Breast epithelium (tissue), 4 donors: ENCODE results near the gene CLDND1. TPM values are rescaled to one million over a fixed set of nuclear protein-coding genes. Genes with fewer than 3 reads are reported as not detected.

Experiments
- DNase-seq, 2 donors: peaks; one replicate each; pipeline ENCODE4 v3.0.0-alpha.2; 2019; ENCODE audit warnings: low spot score in 2 of 2
- H3K27ac ChIP-seq, 2 donors: fragments of 200-600 bp; sonication (generic) in 1 of 2; one replicate each; pipeline ENCODE4 v1.5.1; 2016 to 2019; ENCODE audit warnings: mild to moderate bottlenecking in 1 of 2
- H3K27me3 ChIP-seq, 2 donors: fragments of 200-600 bp; sonication (generic) in 1 of 2; one replicate each; pipeline versions ENCODE4 v1.5.1 to v1.6.0; 2017 to 2019; ENCODE audit warnings: control low read depth in 1 of 2, mild to moderate bottlenecking in 1 of 2
- H3K36me3 ChIP-seq: fragments of 200-600 bp; one replicate; pipeline ENCODE4 v1.5.1; 2019
- H3K4me1 ChIP-seq, 2 donors: fragments of 200-600 bp; sonication (generic); one replicate each; pipeline ENCODE4 v1.5.1; 2016 to 2019; ENCODE audit warnings: control low read depth in 1 of 2
- H3K4me3 ChIP-seq, 3 donors: fragments of 200-600 bp; sonication (generic); 1 replicate in 2 of 3; 2 replicates in 1 of 3; pipeline ENCODE4 v1.5.1; 2016 to 2019; ENCODE audit warnings: mild to moderate bottlenecking in 3 of 3, moderate library complexity in 2 of 3
- H3K9me3 ChIP-seq, 2 donors: fragments of 200-600 bp; sonication (generic) in 1 of 2; one replicate each; pipeline ENCODE4 v1.5.1; 2016 to 2019; ENCODE audit warnings: control low read depth in 1 of 2
- CTCF ChIP-seq, 3 donors: fragments of 450-650 bp; IDR thresholded peaks; one replicate each; pipeline ENCODE4 v1.5.1; 2016 to 2017; ENCODE audit warnings: antibody characterized with exemption in 3 of 3, mild to moderate bottlenecking in 3 of 3, moderate library complexity in 3 of 3
- POLR2A ChIP-seq: fragments of 450-650 bp; IDR thresholded peaks from one replicate; pipeline ENCODE4 v1.6.1; 2016; ENCODE audit warnings: antibody characterized with exemption, mild to moderate bottlenecking, moderate library complexity
- POLR2AphosphoS5 ChIP-seq, 3 donors: sonication (generic); formaldehyde crosslinking; IDR thresholded peaks; one replicate each; pipeline ENCODE4 v1.6.1; 2017; ENCODE audit warnings: antibody characterized with exemption in 3 of 3
- intact Hi-C: fragments of 100-400 bp; cut with DNase I; formaldehyde crosslinking; loops from one replicate; pipeline ENCODE4 v1.15.1; 2023; ENCODE audit warnings: low total_unique reads
- total RNA-seq, 3 donors: library from RNA; depleted of rRNA; stranded (reverse); fragments of >200 nt; gene quantifications; one replicate each; pipeline ENCODE4 v1.1.0, GENCODE V29; 2016

CLDND1 gene
- total RNA-seq, 3 donors from 2014 or later, result 113 to 121 (median 114) TPM

- H3K4me1 ChIP-seq, result no peaks in the 10 kb centered on the region
- intact Hi-C loops, result no loop called here
- H3K9me3 ChIP-seq, result no peaks in the 10 kb centered on the region
- no peak overlapping the region for H3K4me3 ChIP-seq
- no peak for DNase-seq
- no peaks in the 10 kb centered on the region for H3K36me3 ChIP-seq
- H3K27me3 ChIP-seq, result no peaks in the 10 kb centered on the region
- H3K27ac ChIP-seq, result no peak overlapping the region
- no peak for TF ChIP-seq POLR2A
- TF ChIP-seq CTCF (IDR thresholded peaks at IDR 0.05), result no peak
- TF ChIP-seq POLR2AphosphoS5 (IDR thresholded peaks at IDR 0.05), result no peak
Observed at GRCh38 chr3:98528474-98529346, 6.0 kb upstream of the CLDND1 start.

GRCh38 chr3:98525494-98525893 is 2.8 kb upstream of the CLDND1 start:
- intact Hi-C loops, result no loop called here
- no peaks in the 10 kb centered on the region for H3K36me3 ChIP-seq
- H3K27ac ChIP-seq, result no peak overlapping the region
- no peak for TF ChIP-seq CTCF (IDR thresholded peaks at IDR 0.05)
- TF ChIP-seq POLR2AphosphoS5 (IDR thresholded peaks at IDR 0.05), result no peak
- no peak for TF ChIP-seq POLR2A
- no peaks in the 10 kb centered on the region for H3K4me1 ChIP-seq
- no peak for DNase-seq
- no peaks in the 10 kb centered on the region for H3K27me3 ChIP-seq
- no peaks in the 10 kb centered on the region for H3K9me3 ChIP-seq
- H3K4me3 ChIP-seq, result no peak overlapping the region

DNA sequence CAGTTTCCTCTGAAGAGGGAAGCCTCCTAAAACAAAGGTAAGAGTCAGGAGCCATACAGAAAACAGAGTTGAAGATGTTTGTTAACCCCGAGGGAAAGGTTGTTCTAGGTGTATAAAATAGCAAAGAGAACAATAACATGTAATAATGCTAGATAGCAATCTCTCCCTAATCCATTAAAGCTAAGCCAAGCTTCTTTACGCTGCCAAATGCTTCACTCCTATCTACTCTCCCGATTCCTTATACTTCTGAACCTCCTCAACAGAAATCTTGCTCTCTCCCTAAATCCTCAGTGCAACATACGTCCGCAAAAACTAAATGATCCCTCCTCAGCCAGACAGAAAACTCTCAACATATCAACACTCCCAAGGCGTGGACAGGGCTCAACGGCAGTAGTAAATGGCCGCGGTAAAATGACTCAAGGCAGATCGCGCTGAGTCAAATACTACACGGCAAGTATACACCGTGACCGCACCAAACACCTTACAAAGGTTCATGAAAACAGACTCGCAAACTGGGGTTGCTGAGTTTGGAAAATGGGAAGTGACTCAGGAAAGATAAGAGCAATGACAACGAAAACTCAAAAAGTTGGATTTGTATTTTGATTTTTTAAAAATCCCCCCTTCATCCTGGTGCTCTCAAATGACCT is 682 bp downstream of the CLDND1 start:
- Histone ChIP-seq H3K4me3 (peak overlapping the region; percentile 74 to 80 (median 75)), H3K9me3 (no peaks in the 10 kb centered on the region), H3K36me3 (no peaks in the 10 kb centered on the region), H3K27me3 (no peaks in the 10 kb centered on the region), H3K27ac (peak overlapping the region; percentile 94 to 98), H3K4me1 (no peaks in the 10 kb centered on the region)
- intact Hi-C loops, result no loop called here
- no peak for TF ChIP-seq CTCF (IDR thresholded peaks at IDR 0.05)
- no peak for TF ChIP-seq POLR2A
- DNase-seq, result peak in 1 of 2 donors; percentile 27

- H3K27ac ChIP-seq, result no peak overlapping the region
- no peaks in the 10 kb centered on the region for H3K36me3 ChIP-seq
- H3K9me3 ChIP-seq, result no peaks in the 10 kb centered on the region
- no peaks in the 10 kb centered on the region for H3K27me3 ChIP-seq
- no peaks in the 10 kb centered on the region for H3K4me1 ChIP-seq
- no peak for DNase-seq
- intact Hi-C loops, result no loop called here
- no peak overlapping the region for H3K4me3 ChIP-seq
- TF ChIP-seq CTCF (IDR thresholded peaks at IDR 0.05) (no peak), POLR2A (no peak), POLR2AphosphoS5 (IDR thresholded peaks at IDR 0.05) (no peak)
Observed at GRCh38 chr3:98519351-98519750, 3.4 kb downstream of the CLDND1 start.

- TF ChIP-seq POLR2A (no peak), CTCF (IDR thresholded peaks at IDR 0.05) (no peak), POLR2AphosphoS5 (IDR thresholded peaks at IDR 0.05) (no peak)
- H3K4me1 ChIP-seq, result no peaks in the 10 kb centered on the region
- DNase-seq, result no peak
- no peak overlapping the region for H3K27ac ChIP-seq
- no peaks in the 10 kb centered on the region for H3K9me3 ChIP-seq
- no peaks in the 10 kb centered on the region for H3K27me3 ChIP-seq
- H3K4me3 ChIP-seq, result no peak overlapping the region
- intact Hi-C loops, result no loop called here
- H3K36me3 ChIP-seq, result no peaks in the 10 kb centered on the region
Observed at GRCh38 chr3:98518816-98519215, 3.9 kb downstream of the CLDND1 start.
